ENCODE measurements around the gene SLC9A2.

SLC9A2 gene

GRCh38 chr2:102674370-102674769, 55.0 kb downstream of the SLC9A2 start:
- no peak for TF ChIP-seq CTCF (IDR thresholded peaks at IDR 0.05; ENCODE audit: borderline replicate concordance, control extremely low read depth, extremely low read depth, insufficient read depth, missing control alignments)
- in situ Hi-C loops (cut with MboI; ENCODE audit: low sequenced_read_pairs, unreplicated experiment): no loop called here
- no peak for DNase-seq (ENCODE audit: low spot score)

- no peak for TF ChIP-seq CTCF (IDR thresholded peaks at IDR 0.05; ENCODE audit: borderline replicate concordance, control extremely low read depth, extremely low read depth, insufficient read depth, missing control alignments)
- in situ Hi-C loops (cut with MboI; ENCODE audit: low sequenced_read_pairs, unreplicated experiment): no loop called here
- no peak for DNase-seq (ENCODE audit: low spot score)
Observed at GRCh38 chr2:102674836-102675235, 55.5 kb downstream of the SLC9A2 start.

- in situ Hi-C loops (cut with MboI; ENCODE audit: low sequenced_read_pairs, unreplicated experiment): no loop called here
- DNase-seq (ENCODE audit: low spot score): no peak
- TF ChIP-seq CTCF (IDR thresholded peaks at IDR 0.05; ENCODE audit: borderline replicate concordance, control extremely low read depth, extremely low read depth, insufficient read depth, missing control alignments): no peak
Observed at GRCh38 chr2:102677244-102678215, 58.2 kb downstream of the SLC9A2 start.

GRCh38 chr2:102678442-102678841, 59.1 kb downstream of the SLC9A2 start:
- in situ Hi-C loops (cut with MboI; ENCODE audit: low sequenced_read_pairs, unreplicated experiment): no loop called here
- DNase-seq (ENCODE audit: low spot score): no peak
- TF ChIP-seq CTCF (IDR thresholded peaks at IDR 0.05; ENCODE audit: borderline replicate concordance, control extremely low read depth, extremely low read depth, insufficient read depth, missing control alignments): no peak

DNA sequence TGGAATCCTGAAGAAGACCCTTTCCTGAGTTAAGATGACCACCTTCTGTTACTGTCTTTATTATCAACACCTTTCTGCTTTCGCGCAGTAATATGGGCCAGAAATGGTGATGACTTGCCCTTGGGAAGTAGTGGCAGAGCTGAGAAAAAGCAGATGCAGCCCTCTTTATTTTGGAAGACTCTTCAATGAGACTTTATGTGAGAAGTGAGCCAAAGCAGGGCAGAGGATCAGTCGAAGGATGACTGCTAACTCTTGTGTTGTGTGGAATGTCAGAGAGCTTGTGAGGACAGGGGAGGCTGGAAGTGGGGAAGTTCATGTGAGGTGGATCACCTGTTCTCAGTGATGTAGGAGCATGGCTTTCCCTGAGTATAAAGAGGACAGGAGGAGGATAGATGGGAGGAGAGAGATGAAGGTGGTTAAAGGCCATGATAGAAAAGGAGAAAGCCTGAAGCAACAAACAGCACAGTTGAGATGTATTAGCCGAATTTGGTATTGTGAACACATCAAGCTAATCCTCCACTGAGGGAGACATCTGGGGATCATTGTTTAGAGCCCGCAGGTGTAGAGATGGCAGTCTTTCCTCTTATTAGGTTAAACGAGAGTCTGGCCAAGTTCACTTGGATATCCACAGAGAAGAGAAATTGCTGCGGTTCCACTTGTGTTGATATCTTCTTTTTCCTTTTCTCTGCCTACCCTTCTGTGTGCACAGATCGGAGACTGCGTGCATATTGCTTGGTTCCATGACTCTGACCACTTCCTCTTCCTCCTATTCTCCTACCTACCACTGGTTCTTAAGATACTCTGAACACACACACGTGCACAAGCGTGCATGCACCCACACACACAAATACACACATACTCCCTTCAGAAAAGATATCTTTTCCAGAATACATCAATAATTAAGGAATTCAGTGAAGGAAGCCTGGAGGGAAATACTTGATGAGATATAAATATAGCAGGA, 67.4 kb downstream of the SLC9A2 start:
- in situ Hi-C loops (cut with MboI; ENCODE audit: low sequenced_read_pairs, unreplicated experiment): no loop called here
- DNase-seq (ENCODE audit: low spot score): no peak
- no peak for TF ChIP-seq CTCF (IDR thresholded peaks at IDR 0.05; ENCODE audit: borderline replicate concordance, control extremely low read depth, extremely low read depth, insufficient read depth, missing control alignments)

- in situ Hi-C loops (cut with MboI; ENCODE audit: low sequenced_read_pairs, unreplicated experiment): no loop called here
- TF ChIP-seq CTCF (IDR thresholded peaks at IDR 0.05; ENCODE audit: borderline replicate concordance, control extremely low read depth, extremely low read depth, insufficient read depth, missing control alignments): no peak
- DNase-seq (ENCODE audit: low spot score): no peak
Observed at GRCh38 chr2:102690012-102690411, 70.7 kb downstream of the SLC9A2 start.
